ENCODE results near the gene ASCL2. TPM values are rescaled to one million over a fixed set of nuclear protein-coding genes. Genes with fewer than 3 reads are reported as not detected.
A peak's percentile ranks its signal among the peaks of the same experiment; 100 is the strongest.

ASCL2 gene
- total RNA-seq, 4 donors from 2014 or later, result 11.4 to 18.0 (median 15.9) TPM

GRCh38 chr11:2314525-2315394, 44.4 kb upstream of the ASCL2 start:
- WGBS, result 31% methylated on average over 8 of the region's 16 CpGs
- H3K4me3 ChIP-seq, result no peak overlapping the region

GRCh38 chr11:2314136-2314524, 43.7 kb upstream of the ASCL2 start:
- WGBS, result 88% methylated on average over 7 of the region's 7 CpGs
- DNase-seq (ENCODE audit: low spot score in 2 of 2), result no peak
- Histone ChIP-seq H3K27me3 (no peaks in the 10 kb centered on the region), H3K27ac (peak overlapping the region; percentile 62), H3K9me3 (no peaks in the 10 kb centered on the region), H3K4me1 (peaks cover 33% of the 10 kb centered on the region), H3K36me3 (no peaks in the 10 kb centered on the region), H3K4me3 (no peak overlapping the region)
- no peak for TF ChIP-seq CTCF (IDR thresholded peaks at IDR 0.05)

More at GRCh38 chr11:2314525-2315394, 44.4 kb upstream of the ASCL2 start:
- no peaks in the 10 kb centered on the region for H3K27me3 ChIP-seq
- peaks cover 33% of the 10 kb centered on the region for H3K4me1 ChIP-seq
- no peaks in the 10 kb centered on the region for H3K36me3 ChIP-seq
- peak; percentile 88 to 89 for DNase-seq (ENCODE audit: low spot score in 2 of 2)
- H3K9me3 ChIP-seq, result no peaks in the 10 kb centered on the region
- H3K27ac ChIP-seq, result peak overlapping the region; percentile 62
- no peak for TF ChIP-seq CTCF (IDR thresholded peaks at IDR 0.05)
- no peak for TF ChIP-seq EP300 (IDR thresholded peaks at IDR 0.05)
- TF ChIP-seq POLR2A (IDR thresholded peaks at IDR 0.05), result no peak

- Histone ChIP-seq H3K27me3 (no peaks in the 10 kb centered on the region), H3K27ac (peak overlapping the region; percentile 54), H3K4me1 (peaks cover 33% of the 10 kb centered on the region), H3K36me3 (no peaks in the 10 kb centered on the region), H3K9me3 (no peaks in the 10 kb centered on the region), H3K4me3 (no peak overlapping the region)
- peak; percentile 64 to 77 for DNase-seq (ENCODE audit: low spot score in 2 of 2)
- TF ChIP-seq CTCF (IDR thresholded peaks at IDR 0.05) (no peak), EP300 (IDR thresholded peaks at IDR 0.05) (no peak), POLR2A (IDR thresholded peaks at IDR 0.05) (no peak), POLR2AphosphoS5 (IDR thresholded peaks at IDR 0.05) (no peak)
- 92% methylated on average over 25 of the region's 34 CpGs for WGBS
Observed at GRCh38 chr11:2313051-2313951, 42.9 kb upstream of the ASCL2 start.

GRCh38 chr11:2312232-2313042, 42.0 kb upstream of the ASCL2 start:
- peaks cover 34% of the 10 kb centered on the region for H3K4me1 ChIP-seq

More at GRCh38 chr11:2312232-2313042, 42.0 kb upstream of the ASCL2 start:
- TF ChIP-seq EP300 (IDR thresholded peaks at IDR 0.05), result no peak
- no peak for TF ChIP-seq POLR2A (IDR thresholded peaks at IDR 0.05)
- TF ChIP-seq CTCF (IDR thresholded peaks at IDR 0.05), result no peak
- TF ChIP-seq POLR2AphosphoS5 (IDR thresholded peaks at IDR 0.05), result no peak
- DNase-seq (ENCODE audit: low spot score in 2 of 2), result peak; percentile 70 to 80
- no peak overlapping the region for H3K4me3 ChIP-seq
- 75% methylated on average over 8 of the region's 22 CpGs for WGBS
- no peaks in the 10 kb centered on the region for H3K36me3 ChIP-seq
- no peaks in the 10 kb centered on the region for H3K9me3 ChIP-seq
- H3K27me3 ChIP-seq, result no peaks in the 10 kb centered on the region
- peak overlapping the region; percentile 54 for H3K27ac ChIP-seq
